PC-9 (cell line): ENCODE results near the gene KAT8. TPM values are rescaled to one million over a fixed set of nuclear protein-coding genes. Genes with fewer than 3 reads are reported as not detected.

Source experiments
- BruUV-seq: library from RNA; stranded (reverse); fragments of 400-500 nt; replicated peaks from 2 replicates; lab custom pipeline; 2021; lab: Mats Ljungman, UMichigan
- CTCF ChIA-PET: fragments of 300-600 bp; sonication (Branson Sonifier 250); formaldehyde crosslinking; loops from one replicate; lab custom pipeline; 2022; ENCODE audit warnings: antibody characterized with exemption; lab: Charles Lee
- POLR2A ChIA-PET: fragments of 300-600 bp; sonication (Branson Sonifier 250); formaldehyde crosslinking; loops from one replicate; lab custom pipeline; 2022; ENCODE audit warnings: antibody characterized with exemption; ENCODE audit not compliant: unreplicated experiment; lab: Charles Lee
- DNase-seq, 2 experiments: peaks; one replicate each; pipeline versions ENCODE4 v3.0.0 to v3.0.0-alpha.2; 2015 to 2022; ENCODE audit warnings: mixed read lengths in 1 of 2
- H2AFZ ChIP-seq: fragments of 200-600 bp; sonication (generic); 2 replicates; pipeline ENCODE4 v1.8.1; 2017; ENCODE audit warnings: antibody characterized with exemption
- H3F3A ChIP-seq: fragments of 200-600 bp; sonication (generic); 2 replicates; pipeline ENCODE4 v1.8.1; 2017; ENCODE audit warnings: antibody characterized with exemption, mild to moderate bottlenecking, low read depth; ENCODE audit not compliant: insufficient read depth
- H3K27ac ChIP-seq: fragments of 200-600 bp; sonication (generic); 2 replicates; pipeline ENCODE4 v1.6.1; 2016; ENCODE audit warnings: mixed run types
- H3K27me3 ChIP-seq: fragments of 200-600 bp; sonication (generic); 2 replicates; pipeline ENCODE4 v1.6.1; 2016; ENCODE audit warnings: low read depth, mixed run types; ENCODE audit not compliant: insufficient read depth
- H3K36me3 ChIP-seq: fragments of 200-600 bp; sonication (generic); 2 replicates; pipeline ENCODE4 v1.6.1; 2016; ENCODE audit warnings: low read depth, mixed run types
- H3K4me1 ChIP-seq: fragments of 200-600 bp; sonication (generic); replicated peaks from 2 replicates; pipeline ENCODE4 v1.6.1; 2016; ENCODE audit warnings: mixed run types; ENCODE audit not compliant: insufficient read depth
- H3K4me2 ChIP-seq: fragments of 200-600 bp; sonication (generic); 2 replicates; pipeline ENCODE4 v1.6.1; 2017; ENCODE audit warnings: mixed run types
- H3K4me3 ChIP-seq: fragments of 200-600 bp; sonication (generic); 2 replicates; pipeline ENCODE4 v1.6.1; 2016; ENCODE audit warnings: mixed run types
- H3K79me2 ChIP-seq: fragments of 200-600 bp; sonication (generic); 2 replicates; pipeline ENCODE4 v1.6.1; 2017; ENCODE audit warnings: low read depth, mixed run types
- H3K9me2 ChIP-seq: fragments of 200-600 bp; sonication (generic); 2 replicates; pipeline ENCODE4 v1.8.1; 2017; ENCODE audit warnings: mild to moderate bottlenecking; ENCODE audit not compliant: insufficient read depth
- H3K9me3 ChIP-seq: fragments of 200-600 bp; sonication (generic); 2 replicates; pipeline ENCODE4 v1.8.1; 2016; ENCODE audit warnings: low read depth; ENCODE audit not compliant: insufficient read depth
- H4K20me1 ChIP-seq: fragments of 200-600 bp; sonication (generic); 2 replicates; pipeline ENCODE4 v1.8.1; 2017; ENCODE audit not compliant: insufficient read depth
- CTCF ChIP-seq: fragments of 200-600 bp; sonication (generic); conservative IDR thresholded peaks from 2 replicates; pipeline ENCODE4 v1.6.1; 2017; ENCODE audit warnings: mixed run types, antibody characterized with exemption, mild to moderate bottlenecking, moderate library complexity
- EZH2 ChIP-seq: fragments of 200-600 bp; sonication (generic); IDR thresholded peaks from 2 replicates; pipeline ENCODE4 v1.8.0; 2017; ENCODE audit warnings: antibody characterized with exemption, low read depth
- intact Hi-C: fragments of 100-400 bp; cut with micrococcal nuclease; formaldehyde crosslinking; loops from one replicate; pipeline ENCODE4 v1.10.0; 2022; ENCODE audit not compliant: unreplicated experiment
- total RNA-seq: library from RNA; stranded (reverse); gene quantifications from 2 replicates; pipeline ENCODE4 v1.2.3, GENCODE V29; 2021

Gene KAT8
- total RNA-seq, 1 experiment from 2014 or later, result 81.4 TPM

- H2AFZ ChIP-seq, result no peak overlapping the region
- H3K27ac ChIP-seq, result no peak overlapping the region
- POLR2A ChIA-PET, result interaction anchor here (0.5 to 0.6 kb wide), 2 partner anchors 30 to 346 kb away, joined by 5 to 18 read pairs; no protein-coding TSS in a partner anchor
Observed at GRCh38 chr16:31084584-31085302, 32.7 kb upstream of the KAT8 start.

GRCh38 chr16:31085411-31085810 lies 32.1 kb upstream of the KAT8 start:
- Histone ChIP-seq H3K9me3 (no peaks in the 10 kb centered on the region), H3K4me1 (no peaks in the 10 kb centered on the region), H3K27me3 (no peaks in the 10 kb centered on the region), H2AFZ (no peak overlapping the region), H3K36me3 (peaks cover 5% of the 10 kb centered on the region), H3F3A (peaks cover 17% of the 10 kb centered on the region; the same call in 1 of the 2 replicates), H3K4me3 (no peak overlapping the region), H3K9me2 (no peaks in the 10 kb centered on the region), H3K27ac (no peak overlapping the region), H3K4me2 (no peak overlapping the region), H3K79me2 (no peaks in the 10 kb centered on the region), H4K20me1 (peaks cover 23% of the 10 kb centered on the region)
- CTCF ChIA-PET, result no interaction called here
- intact Hi-C loops, result no loop called here
- DNase-seq, result no peak
- BruUV-seq, result no TSS peak
- POLR2A ChIA-PET, result interaction anchor here (0.6 kb wide), 2 partner anchors 33 to 345 kb away, joined by 3 to 18 read pairs; no protein-coding TSS in a partner anchor
- TF ChIP-seq EZH2, result no peak
- no peak for TF ChIP-seq CTCF

More at GRCh38 chr16:31084584-31085302, 32.7 kb upstream of the KAT8 start:
- BruUV-seq, result no TSS peak
- Histone ChIP-seq H3K79me2 (no peaks in the 10 kb centered on the region), H3K27me3 (no peaks in the 10 kb centered on the region), H3K9me2 (no peaks in the 10 kb centered on the region), H3K4me1 (no peaks in the 10 kb centered on the region), H3K9me3 (no peaks in the 10 kb centered on the region), H3F3A (peaks cover 17% of the 10 kb centered on the region; the same call in 1 of the 2 replicates), H4K20me1 (peaks cover 25% of the 10 kb centered on the region), H3K36me3 (peaks cover 5% of the 10 kb centered on the region), H3K4me3 (no peak overlapping the region), H3K4me2 (no peak overlapping the region)
- CTCF ChIA-PET, result no interaction called here
- TF ChIP-seq CTCF (no peak), EZH2 (no peak)
- intact Hi-C loops, result no loop called here
- DNase-seq, result no peak

GRCh38 chr16:31085873-31086628 lies 31.4 kb upstream of the KAT8 start:
- no peak overlapping the region for H3K4me3 ChIP-seq
- H3K4me2 ChIP-seq, result no peak overlapping the region
- intact Hi-C loops, result no loop called here
- H3K27me3 ChIP-seq, result no peaks in the 10 kb centered on the region
- peaks cover under 1% of the 10 kb centered on the region; the same call in 1 of the 2 replicates for H3K36me3 ChIP-seq
- H2AFZ ChIP-seq, result no peak overlapping the region
- BruUV-seq, result no TSS peak
- no peak overlapping the region for H3K27ac ChIP-seq
- H3K79me2 ChIP-seq, result no peaks in the 10 kb centered on the region
- DNase-seq, result no peak
- H3K4me1 ChIP-seq, result no peaks in the 10 kb centered on the region
- ChIA-PET POLR2A (interaction anchor here (0.6 to 0.7 kb wide), 3 partner anchors 11 to 374 kb away, joined by 3 to 9 read pairs (median 8); no protein-coding TSS in a partner anchor), CTCF (no interaction called here)
- no peaks in the 10 kb centered on the region for H3K9me3 ChIP-seq
- no peaks in the 10 kb centered on the region for H3K9me2 ChIP-seq
- TF ChIP-seq EZH2 (no peak), CTCF (no peak)
- peaks cover 17% of the 10 kb centered on the region for H4K20me1 ChIP-seq
- peaks cover 11% of the 10 kb centered on the region; the same call in 1 of the 2 replicates for H3F3A ChIP-seq
